Esophagus muscularis mucosa (tissue), 4 donors: Measurements from ENCODE around the gene TBC1D10A.

Experiments
- CTCF ChIP-seq, 3 experiments: fragments of 200-600 bp in 2 of 3; fragments of 450-650 bp in 1 of 3; sonication (generic) in 2 of 3; IDR thresholded peaks; one replicate each; pipeline ENCODE4 v1.5.1; 2017 to 2019; ENCODE audit warnings: antibody characterized with exemption in 3 of 3, mild to moderate bottlenecking in 2 of 3, moderate library complexity in 1 of 3
- EP300 ChIP-seq: sonication (generic); formaldehyde crosslinking; IDR thresholded peaks from one replicate; pipeline ENCODE4 v1.6.1; 2017; ENCODE audit warnings: antibody characterized with exemption
- POLR2A ChIP-seq: fragments of 450-650 bp; IDR thresholded peaks from one replicate; pipeline ENCODE4 v1.6.1; 2017; ENCODE audit warnings: antibody characterized with exemption, moderate library complexity, mild to moderate bottlenecking, low read depth
- POLR2AphosphoS5 ChIP-seq, 2 donors: sonication (generic); formaldehyde crosslinking; IDR thresholded peaks; one replicate each; pipeline ENCODE4 v1.6.1; 2017; ENCODE audit warnings: antibody characterized with exemption in 2 of 2

DNA sequence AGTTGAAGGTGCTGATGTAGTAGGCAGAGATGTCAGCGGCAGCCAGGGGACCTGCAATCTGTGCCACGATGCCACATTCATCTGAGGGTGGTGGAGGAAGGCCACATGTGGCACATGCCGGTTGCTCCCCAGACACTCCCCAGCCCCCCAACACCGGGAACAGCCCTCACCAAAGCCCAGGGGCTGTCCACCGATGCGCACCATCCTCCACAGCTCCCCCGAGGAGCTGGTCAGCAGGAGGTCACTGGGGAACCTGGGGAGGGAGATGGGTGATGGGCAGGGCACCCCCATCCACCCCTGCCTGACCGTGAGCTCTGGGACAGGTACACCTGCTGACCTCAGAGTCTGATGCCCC lies 40.9 kb downstream of the TBC1D10A start:
- TF ChIP-seq CTCF (IDR thresholded peaks at IDR 0.05) (no peak), POLR2AphosphoS5 (IDR thresholded peaks at IDR 0.05) (no peak), POLR2A (no peak), EP300 (no peak)
